ENCODE results near the gene PPAT.

Gene PPAT

GRCh38 chr4:56424176-56424575 is 11.2 kb downstream of the PPAT start:
- Histone ChIP-seq H3K9me3 (no peaks in the 10 kb centered on the region), H3K27ac (no peak overlapping the region), H3K4me3 (ENCODE audit: low read depth in 1 of 2, low read length in 1 of 2) (no peak overlapping the region), H3K27me3 (no peaks in the 10 kb centered on the region), H3K4me1 (ENCODE audit: control insufficient read depth in 1 of 2, insufficient read depth in 1 of 2, low read depth in 1 of 2, low read length in 1 of 2) (no peaks in the 10 kb centered on the region), H3K36me3 (no peaks in the 10 kb centered on the region)
- TF ChIP-seq CTCF (IDR thresholded peaks at IDR 0.05), result no peak

GRCh38 chr4:56417396-56417795 is 18.0 kb downstream of the PPAT start:
- no peak overlapping the region for H3K27ac ChIP-seq
- no peak overlapping the region for H3K4me3 ChIP-seq (ENCODE audit: low read depth in 1 of 2, low read length in 1 of 2)
- H3K4me1 ChIP-seq (ENCODE audit: control insufficient read depth in 1 of 2, insufficient read depth in 1 of 2, low read depth in 1 of 2, low read length in 1 of 2), result no peaks in the 10 kb centered on the region
- H3K27me3 ChIP-seq, result no peaks in the 10 kb centered on the region
- no peaks in the 10 kb centered on the region for H3K36me3 ChIP-seq
- TF ChIP-seq CTCF (IDR thresholded peaks at IDR 0.05), result no peak
- H3K9me3 ChIP-seq, result no peaks in the 10 kb centered on the region

GRCh38 chr4:56416349-56416748 is 19.1 kb downstream of the PPAT start:
- Histone ChIP-seq H3K27me3 (no peaks in the 10 kb centered on the region), H3K27ac (no peak overlapping the region)

GRCh38 chr4:56414135-56414670 is 21.2 kb downstream of the PPAT start:
- H3K36me3 ChIP-seq, result no peaks in the 10 kb centered on the region
- no peak for TF ChIP-seq CTCF (IDR thresholded peaks at IDR 0.05)
- no peaks in the 10 kb centered on the region for H3K4me1 ChIP-seq (ENCODE audit: control insufficient read depth in 1 of 2, insufficient read depth in 1 of 2, low read depth in 1 of 2, low read length in 1 of 2)
- H3K4me3 ChIP-seq (ENCODE audit: low read depth in 1 of 2, low read length in 1 of 2), result no peak overlapping the region
- no peaks in the 10 kb centered on the region for H3K27me3 ChIP-seq
- H3K27ac ChIP-seq, result no peak overlapping the region
- H3K9me3 ChIP-seq, result no peaks in the 10 kb centered on the region

More at GRCh38 chr4:56416349-56416748, 19.1 kb downstream of the PPAT start:
- TF ChIP-seq CTCF (IDR thresholded peaks at IDR 0.05), result no peak
- no peak overlapping the region for H3K4me3 ChIP-seq (ENCODE audit: low read depth in 1 of 2, low read length in 1 of 2)
- no peaks in the 10 kb centered on the region for H3K36me3 ChIP-seq
- no peaks in the 10 kb centered on the region for H3K9me3 ChIP-seq
- no peaks in the 10 kb centered on the region for H3K4me1 ChIP-seq (ENCODE audit: control insufficient read depth in 1 of 2, insufficient read depth in 1 of 2, low read depth in 1 of 2, low read length in 1 of 2)

GRCh38 chr4:56410247-56411062 is 25.0 kb downstream of the PPAT start:
- H3K4me3 ChIP-seq (ENCODE audit: low read depth in 1 of 2, low read length in 1 of 2), result no peak overlapping the region
- H3K27me3 ChIP-seq, result no peaks in the 10 kb centered on the region
- TF ChIP-seq CTCF (IDR thresholded peaks at IDR 0.05), result no peak
- no peaks in the 10 kb centered on the region for H3K4me1 ChIP-seq (ENCODE audit: control insufficient read depth in 1 of 2, insufficient read depth in 1 of 2, low read depth in 1 of 2, low read length in 1 of 2)
- H3K27ac ChIP-seq, result no peak overlapping the region
- H3K36me3 ChIP-seq, result no peaks in the 10 kb centered on the region
- no peaks in the 10 kb centered on the region for H3K9me3 ChIP-seq

Data from neutrophil (primary cell).